Stimulated activated CD4-positive, alpha-beta T cell treated with anti-CD3 and anti-CD28 coated beads, TNF-alpha, amount 100 ng/mL, for 4 hours (primary cell): ENCODE measurements around the gene ZNF500.

ENCODE experiments used
- DNase-seq, 3 experiments: peaks; one replicate each; pipeline ENCODE4 v3.0.0-alpha.2; 2020; ENCODE audit warnings: low read depth in 3 of 3

Gene ZNF500

DNA sequence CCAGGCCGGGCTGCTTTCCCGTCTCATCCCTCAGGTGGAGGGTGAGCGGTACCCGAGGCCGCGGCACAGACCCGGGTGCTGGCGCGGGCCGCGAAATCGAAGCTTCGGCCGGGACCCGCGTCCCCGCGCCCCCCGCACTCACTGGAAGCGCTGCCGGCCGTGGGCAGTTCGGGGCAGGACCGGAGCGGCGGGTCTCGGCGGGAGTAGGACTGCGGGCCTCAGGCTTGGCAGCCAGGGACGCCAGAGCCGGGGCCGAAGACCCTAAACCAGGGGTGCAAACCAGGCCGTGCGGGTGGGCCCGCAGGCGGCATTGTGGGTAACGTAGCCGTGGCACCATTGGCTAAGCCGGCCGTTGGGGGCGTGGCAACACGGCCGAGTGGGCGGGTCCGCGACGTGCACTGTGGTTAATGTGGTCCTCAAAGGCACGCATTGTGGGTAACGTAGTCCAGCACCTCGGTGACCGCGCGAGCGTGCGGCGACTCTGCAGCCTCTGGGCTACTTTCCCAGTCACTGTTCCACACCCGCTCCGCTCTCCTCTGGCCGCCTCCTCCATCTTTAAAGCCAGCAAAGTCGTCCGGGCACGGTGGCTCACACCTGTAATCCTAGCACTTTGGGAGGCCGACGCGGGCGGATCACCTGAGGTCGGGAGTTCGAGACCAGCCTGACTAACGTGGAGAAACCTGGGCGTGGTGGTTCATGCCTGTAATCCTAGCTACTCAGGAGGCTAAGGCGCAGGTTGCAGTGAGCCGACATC lies at the start of gene ZNF500:
Gene ZNF500 (minus strand): TSS at position 288 of the 754 bp plus-strand sequence. CDS start 1,184 bp downstream, outside the sequence.
- DNase-seq, result peak; percentile 95 to 99 (median 96)

DNA sequence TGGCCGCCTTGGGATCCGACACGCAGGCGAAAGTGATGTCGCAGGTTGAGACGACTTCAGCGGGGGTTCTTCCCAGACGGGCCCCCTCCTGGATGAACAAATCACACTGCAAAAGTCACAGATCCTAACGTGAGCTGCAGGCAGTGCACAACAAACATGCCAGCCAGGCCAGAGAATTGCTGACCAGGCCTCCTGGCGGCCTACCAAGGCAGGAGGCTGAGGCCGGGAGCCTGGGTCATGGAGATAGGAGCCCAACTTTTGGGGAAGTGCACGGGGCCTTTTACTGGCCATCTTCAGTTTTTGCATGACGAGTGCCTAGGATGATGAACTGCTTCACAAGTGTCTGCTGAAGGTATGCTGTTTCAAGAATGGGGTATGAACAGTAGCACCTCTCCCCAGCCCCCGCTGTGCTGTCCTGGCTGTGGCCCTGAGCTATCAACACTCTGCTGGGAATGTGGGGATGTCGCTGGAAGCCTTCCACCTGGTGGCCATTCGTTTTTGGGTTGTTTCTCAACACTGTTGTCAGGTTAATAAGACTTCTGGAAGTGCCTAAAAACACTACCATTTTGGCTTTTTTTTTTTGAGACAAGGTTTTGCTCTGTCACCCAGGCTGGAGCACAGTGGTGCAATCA lies 47.7 kb upstream of the ZNF500 start:
- no peak for DNase-seq

DNA sequence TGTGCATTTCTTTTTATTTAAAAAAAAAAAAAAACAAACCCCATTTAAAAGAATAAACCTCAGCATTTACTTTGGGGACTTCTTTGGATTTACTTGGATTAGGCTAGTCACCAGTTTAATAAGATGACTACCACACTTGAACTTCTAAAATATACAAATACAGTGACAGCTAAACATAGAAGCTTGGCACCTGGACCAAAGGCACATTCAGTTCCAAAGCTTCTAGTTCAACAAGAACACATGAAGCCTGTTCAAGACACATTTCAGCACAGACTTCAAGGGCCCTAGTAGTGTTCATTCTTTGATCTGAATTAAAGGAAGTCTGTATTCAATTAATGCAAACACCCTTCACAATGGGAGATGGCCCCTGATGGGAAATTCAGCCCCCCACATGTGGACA lies 47.1 kb upstream of the ZNF500 start:
- no peak for DNase-seq

DNA sequence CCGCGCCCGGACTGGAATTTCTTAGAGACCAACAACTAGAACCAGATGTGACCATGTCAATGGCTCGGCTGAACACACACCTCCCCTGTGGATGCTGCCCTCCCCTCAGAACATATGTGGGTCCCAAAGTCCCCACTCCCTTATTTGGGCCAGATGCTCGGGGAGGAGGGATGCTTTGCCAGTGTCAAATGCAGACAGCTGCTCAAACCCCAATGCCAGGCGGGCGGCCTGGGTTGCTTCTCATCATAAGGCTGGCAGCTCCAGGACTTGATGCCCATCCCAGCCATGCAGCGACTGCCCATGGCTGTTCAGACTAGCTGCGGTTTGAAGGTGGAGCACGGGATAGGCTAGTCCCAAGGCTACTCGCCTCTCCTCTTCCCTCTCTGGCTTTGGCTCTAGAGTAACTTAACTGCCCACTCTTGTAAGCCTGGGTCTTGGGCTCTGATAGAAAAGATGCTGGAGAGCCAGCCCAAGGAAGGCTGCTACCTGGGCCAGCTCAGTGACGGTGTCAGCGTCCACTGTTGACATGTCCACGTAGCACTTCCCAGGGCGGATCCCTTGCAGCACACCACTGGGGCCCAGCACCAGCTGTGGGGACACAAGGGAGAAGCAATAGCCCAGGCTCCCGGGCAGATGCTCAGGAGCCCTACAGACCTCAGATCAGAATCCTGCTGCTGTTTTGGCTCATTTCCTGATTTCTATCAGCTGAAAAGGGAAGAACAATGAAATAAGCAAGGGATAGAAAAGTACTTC lies 46.5 kb upstream of the ZNF500 start:
- DNase-seq, result no peak

DNA sequence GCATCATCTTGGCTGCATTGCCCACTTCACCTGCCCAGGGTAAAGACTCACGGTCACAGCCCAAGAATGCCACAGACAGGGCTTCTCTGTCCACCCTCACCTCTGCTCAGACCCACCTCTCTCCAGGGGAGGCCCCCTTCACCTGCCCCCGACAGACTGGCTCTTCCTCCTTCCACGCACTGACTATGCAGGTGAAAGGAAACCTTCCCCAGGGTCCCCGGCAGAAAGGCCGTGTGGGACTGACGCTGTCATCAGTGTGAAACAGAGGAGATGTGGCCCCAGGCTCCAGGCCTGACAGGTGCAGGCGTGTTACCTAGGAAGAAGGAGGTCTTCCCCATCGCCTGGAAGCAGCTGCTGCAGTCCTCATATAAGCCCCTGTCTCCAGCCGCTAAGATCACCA lies 44.8 kb upstream of the ZNF500 start:
- no peak for DNase-seq

DNA sequence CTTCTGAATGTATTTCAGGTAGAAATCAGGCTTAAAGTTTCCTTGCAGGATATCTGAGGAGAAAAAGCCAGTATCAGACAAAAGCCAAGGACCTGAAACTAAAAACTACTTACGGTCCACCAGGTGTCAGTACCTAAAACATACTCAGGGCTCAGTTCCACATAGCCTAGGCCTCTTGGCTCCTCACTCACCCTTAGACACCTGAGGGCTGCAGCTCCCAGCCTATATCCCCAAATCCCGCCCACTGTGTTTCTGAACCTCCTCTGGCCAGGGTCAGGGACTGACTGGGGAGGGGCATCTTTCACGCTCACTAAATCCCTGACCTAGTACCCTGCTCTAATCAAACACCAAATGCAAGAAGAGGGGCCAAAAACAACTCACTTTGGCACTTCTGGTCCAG lies 44.3 kb upstream of the ZNF500 start:
- no peak for DNase-seq

DNA sequence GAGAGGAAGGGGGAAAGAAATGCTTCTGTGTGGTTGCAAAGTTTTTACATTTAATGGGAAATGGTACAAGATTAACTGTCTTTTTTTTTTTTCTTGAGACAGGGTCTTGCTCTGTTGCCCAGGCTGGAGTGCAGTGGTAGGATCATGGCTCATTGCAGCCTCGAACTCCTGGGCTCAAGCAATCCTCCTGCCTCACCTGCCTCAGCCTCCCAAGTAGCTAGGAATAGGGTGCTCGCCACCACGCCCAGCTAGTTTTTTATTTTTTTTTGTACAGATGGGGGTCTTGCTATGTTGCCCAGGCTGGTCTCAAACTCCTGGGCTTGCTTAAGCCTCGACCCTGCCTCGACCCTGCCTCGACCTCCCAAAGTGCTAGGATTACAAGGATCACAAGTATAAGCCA lies 39.3 kb upstream of the ZNF500 start:
- no peak for DNase-seq

DNA sequence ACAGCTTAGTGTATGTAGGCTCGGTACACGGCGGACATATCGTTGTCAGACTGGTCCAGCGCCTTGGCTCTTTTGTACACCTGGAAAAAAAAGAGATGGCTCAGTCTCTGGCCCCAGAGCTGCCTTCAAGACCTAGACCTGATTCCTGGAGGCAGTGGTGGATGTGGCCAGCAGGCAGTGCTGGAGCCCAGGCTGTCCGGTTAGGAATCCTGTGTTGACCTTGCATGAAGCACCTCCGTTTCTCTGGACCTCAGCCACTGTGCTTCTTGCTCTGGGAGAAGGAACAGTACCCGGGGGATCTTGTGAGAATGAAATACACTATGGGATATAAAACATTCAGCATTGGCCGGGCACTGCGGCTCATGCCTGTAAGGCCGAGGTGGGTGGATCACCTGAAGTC lies 38.3 kb upstream of the ZNF500 start:
- DNase-seq, result no peak

DNA sequence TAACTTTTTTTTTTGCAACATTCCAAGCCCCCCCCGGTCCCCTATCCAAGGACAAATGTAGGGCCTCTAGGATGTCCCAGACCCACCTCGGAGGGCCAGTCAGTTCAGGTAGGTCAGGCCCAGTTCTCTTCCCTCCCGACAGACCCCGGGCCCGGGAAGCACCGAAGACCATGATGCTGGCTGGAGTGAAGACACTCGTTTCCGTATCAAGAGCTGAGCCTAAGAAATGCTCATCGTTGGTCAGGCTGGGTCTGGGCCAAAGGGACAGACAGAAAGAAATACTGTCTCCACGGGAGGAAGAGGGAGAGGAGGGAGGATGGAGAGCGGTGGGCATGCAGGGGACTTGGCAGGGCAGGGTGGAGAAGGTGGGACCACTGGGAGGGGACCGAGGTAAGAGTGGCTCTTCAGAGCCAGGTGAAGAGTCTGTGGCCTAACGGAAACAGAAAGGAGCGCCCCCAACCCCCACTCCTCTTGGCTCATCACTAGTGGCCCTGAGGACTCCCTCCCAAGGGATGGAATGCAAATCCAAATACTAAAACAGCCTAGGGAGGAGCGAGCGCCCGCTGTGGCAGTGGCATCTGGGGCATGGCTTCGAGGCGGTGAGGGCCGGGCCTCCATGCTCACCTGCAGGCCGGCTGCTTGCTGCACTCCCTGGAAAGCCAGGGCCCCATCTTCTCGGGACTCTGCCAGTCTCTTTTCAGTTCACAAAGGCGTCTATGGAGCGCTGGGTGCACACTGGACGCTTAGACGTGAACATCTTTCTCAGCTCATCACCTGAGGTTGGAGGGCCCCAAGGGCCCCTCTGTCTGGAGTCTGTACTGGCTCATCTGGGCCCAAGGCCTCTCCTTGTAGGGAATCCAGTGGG lies 37.2 kb upstream of the ZNF500 start:
- DNase-seq, result no peak

DNA sequence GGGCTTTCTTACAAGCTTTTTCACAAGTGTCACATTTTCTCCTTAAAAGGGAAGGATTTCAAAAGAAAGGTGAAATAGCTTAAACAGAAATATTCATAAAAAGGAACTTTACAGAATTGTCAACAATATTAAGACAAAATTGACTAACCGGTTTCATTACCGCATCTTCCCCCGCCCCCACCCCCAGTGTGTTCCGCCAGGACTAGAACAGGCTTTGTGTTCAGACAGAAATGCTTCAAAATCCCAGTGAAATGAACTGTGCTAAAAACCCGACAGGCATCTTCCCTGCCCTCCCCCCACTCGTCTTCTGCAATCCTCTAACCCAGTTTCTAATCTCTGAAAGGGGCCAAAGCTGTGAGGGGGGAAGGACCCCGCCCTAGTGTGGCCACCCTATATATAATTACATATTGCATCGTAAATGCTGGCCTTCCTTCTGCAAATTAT lies 36.5 kb upstream of the ZNF500 start:
- no peak for DNase-seq

DNA sequence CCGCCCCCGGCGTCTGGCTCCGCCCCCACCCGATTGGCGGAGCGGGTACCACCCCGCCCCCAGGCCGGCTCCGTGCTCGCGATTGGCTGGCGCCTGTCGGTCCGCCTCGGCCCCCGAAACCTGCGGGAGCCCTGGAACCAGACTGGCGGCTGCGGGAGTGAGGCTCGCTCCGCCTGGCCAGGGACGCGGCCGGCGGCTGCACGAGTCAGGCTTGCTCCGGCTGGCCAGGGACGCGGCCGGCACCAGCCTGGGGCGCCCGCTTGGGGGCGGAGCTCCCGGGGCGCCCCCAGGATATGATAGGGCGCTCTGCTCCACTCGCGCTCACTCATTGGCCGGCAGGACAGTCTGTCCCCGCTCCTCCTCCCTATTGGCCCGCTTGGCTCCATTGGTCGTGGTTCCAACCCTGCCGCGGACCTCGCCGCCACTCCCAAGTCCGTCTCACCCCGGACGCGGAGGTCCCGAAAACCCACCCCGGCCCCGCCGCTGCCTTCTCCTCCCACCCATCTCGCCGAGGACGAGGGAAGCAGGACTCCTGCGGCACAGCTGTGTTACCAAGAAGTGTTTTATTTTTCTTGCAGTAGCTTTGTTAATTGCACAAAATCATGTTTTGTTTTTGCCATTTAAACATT lies 35.8 kb upstream of the ZNF500 start:
- peak; percentile 75 to 92 (median 82) for DNase-seq

DNA sequence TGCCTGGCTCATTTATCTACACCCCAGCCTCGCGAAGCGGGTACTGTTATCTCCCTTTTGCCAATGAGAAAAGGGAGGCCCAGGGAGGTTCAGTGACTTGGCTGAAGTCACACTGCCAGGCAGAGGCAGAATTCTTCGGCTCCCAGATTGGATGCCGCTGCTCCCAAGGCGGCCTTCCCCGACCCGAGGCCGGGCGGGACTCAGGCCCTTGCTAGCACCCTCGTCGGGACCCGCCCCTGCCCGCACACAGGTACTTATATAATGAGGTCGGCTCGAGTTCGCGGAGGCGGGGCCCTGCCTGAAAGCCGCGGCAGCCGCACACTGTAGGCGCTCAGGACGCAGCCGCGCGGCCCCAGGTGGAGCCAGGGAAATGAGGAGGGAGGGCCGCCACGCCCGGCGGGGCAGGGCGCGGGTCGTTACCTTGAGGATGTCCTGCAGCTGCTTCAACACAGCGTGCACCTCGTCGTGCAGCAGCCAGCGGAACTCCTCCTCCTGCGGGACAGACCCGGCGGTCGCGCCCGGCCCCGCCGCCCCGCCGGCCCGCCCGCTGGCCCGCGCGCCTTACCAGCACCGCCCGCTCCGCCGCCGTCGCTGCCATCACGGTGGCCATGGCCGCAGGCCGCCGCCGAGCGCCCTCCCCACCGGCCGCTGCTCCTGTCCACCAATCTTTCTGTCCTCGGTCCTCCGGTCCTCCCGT lies 35.1 kb upstream of the ZNF500 start, which contains the start of gene ROGDI:
Gene ROGDI (minus strand): TSS at position 672 of the 697 bp plus-strand sequence. CDS start 62 bp downstream, at position 610.
- peak; percentile 49 to 65 (median 56) for DNase-seq

DNA sequence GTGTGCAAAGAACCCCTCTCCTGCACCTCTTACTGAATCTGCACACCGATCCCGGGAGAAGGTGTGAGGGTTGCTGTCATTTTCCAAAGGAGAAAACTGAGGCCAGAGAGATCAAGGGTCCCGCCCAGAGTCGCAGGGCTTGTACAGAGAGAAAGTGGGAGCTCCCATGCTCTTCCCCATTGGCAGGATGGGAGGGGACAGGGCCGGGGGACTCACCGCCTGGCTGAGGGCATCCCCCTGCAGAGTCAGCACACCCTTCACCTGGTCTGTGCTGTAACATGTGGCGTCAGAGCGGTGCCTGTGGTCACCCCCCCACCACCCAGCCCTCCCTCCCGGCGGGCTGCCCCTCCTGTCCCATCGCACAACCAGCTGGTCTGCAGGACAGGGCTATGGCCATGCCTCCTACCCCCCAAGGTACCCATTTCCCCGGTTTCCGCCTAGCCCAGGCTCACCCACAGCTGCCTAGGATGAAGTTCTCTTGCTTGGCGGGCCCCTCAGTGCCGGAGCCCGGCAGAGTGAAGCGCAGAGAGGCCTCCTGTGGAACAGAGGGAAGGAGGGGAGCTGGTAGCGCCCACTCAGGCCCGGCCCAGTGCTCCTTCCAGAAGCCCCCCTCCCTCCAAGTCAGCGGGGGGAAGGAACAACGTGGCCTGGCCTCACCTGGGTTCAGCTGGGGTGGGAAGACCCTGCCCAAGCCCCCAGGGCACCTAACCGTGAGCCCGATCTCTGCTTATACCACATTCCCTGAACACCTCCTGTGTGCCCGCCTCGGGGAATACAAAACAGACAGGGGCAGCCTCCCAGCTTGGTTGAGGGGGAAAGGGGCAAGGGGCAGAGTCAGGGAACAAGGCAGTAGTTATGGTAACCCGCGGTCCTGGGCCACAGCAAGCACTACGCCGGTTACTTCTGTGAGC lies 34.3 kb upstream of the ZNF500 start:
- no peak for DNase-seq

DNA sequence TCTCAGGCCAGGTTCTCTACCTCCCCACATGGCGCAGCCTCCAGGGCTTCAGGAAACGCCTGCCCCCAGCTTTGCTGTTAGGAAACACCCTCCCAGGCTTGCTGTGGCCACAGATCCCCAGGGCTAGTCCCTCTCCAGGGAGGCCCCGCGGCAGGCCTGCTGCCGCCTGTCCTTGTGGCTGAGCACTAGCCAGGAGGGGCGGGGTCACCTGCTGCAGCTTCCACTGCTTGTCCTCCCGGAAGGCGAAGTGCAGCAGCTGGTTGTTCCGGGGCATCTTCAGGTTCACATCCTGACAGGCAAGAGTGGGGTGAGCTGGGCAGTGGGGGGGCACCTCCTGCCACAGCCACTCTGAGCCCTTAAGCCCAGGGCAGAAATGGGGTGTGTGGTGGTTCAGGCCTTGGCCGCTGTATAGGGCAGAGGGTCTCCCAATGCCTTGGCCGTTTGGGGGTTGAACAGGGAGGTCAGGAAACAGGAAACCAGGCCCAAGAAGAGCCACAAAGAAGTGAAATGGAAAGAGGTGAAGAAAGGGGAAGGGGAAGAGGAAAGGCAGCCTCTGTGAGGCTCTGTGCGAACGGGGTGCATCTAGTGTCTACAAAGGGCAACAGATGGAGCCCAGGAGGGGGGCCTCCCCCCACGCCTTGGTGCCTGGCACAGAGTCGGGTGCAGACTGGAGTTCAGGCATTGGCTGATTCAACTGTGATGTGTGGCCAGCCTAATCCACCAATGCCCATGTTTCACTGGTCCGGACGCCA lies 33.5 kb upstream of the ZNF500 start:
- DNase-seq, result no peak

DNA sequence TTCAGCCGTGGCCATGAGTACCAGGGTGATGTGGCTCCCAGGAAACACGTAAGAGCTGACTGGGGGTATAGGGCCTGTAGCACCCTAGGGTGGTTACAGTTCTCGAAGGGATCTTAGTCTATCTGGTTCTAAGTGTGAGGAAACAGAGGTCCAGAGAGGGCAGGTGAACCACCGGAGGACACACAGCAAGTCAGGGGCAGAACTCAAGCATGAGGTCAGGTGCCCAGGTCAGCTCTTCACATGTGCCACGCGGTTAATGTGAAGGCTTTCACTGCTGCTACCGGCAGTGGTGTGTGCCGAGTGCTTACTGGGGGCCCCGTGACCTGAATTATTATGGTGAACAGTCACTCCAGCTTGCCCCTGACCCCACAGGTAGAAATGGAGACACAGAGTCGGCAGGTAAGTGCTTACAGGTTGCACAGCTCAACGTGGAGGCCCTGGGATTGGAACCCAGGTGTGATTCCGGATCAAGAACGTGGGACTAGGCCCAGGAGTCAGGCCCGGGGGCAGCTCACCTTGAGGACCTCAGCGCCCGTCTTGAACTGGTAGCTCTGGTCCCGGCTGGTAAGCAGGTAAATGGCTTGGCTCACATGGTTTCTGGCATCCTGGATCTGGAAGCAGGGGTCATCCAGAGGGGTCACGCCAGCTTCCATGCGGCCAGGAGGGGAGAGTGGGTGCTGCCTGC lies 32.4 kb upstream of the ZNF500 start:
- no peak for DNase-seq

DNA sequence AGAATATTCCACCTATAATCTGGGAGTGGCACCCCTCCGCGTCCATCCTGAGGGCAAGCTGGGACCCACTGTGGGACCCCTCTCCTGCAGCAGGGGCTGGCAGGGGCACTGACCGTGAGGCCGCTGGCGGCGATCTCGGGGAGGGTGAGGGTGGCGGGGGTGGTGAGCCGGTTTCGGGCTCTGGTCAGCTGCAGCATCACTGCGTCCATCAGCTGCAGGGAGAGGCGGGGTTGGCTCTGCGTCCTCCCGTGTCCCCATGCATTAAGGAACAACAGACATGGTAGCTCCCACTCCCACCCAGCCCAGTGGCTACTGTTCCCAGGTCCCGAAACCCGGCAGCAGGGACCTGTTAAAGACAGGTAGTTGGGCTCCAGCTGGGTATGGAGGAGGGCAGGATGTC lies 31.5 kb upstream of the ZNF500 start:
- no peak for DNase-seq

DNA sequence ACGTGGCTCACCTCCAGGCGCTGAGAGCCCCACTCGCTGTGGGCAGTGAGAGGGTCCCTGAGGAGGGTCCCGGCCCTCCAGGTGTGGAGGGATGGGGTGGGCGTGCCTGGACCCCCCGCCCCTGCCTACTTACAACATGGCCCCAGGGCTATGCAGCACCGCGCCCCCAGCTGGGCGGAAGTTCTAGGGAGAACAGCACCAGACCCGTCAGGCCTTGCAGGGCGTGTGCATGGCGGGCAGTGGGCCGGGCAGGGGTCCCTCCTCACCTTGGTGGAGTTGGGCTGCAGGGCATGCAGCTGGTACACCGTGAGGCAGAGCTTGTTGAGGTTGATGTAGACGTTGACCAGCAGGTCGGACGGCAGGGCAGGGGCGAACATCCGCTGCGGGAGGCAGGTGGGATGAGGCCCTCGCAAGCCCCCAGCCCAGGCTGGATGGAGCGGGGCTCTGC lies 30.9 kb upstream of the ZNF500 start:
- DNase-seq, result no peak
